Ureter (tissue), 1 donor: ENCODE measurements around the gene ADGRE2. TPM values are rescaled to one million over a fixed set of nuclear protein-coding genes. Genes with fewer than 3 reads are reported as not detected.

Experiments used
- total RNA-seq: library from RNA; stranded (reverse); gene quantifications from one replicate; pipeline ENCODE4 v1.2.4, GENCODE V29; 2023
- donor health status: DM: yes; HTN: yes; CAD: no.

ADGRE2 gene
- total RNA-seq, 1 donor from 2014 or later = 10.3 TPM

Other genes with a start within 250 kb of the ADGRE2 start
- gene TECR, start 249.0 kb downstream of the ADGRE2 start, total RNA-seq = 104 TPM
- 169 TPM for gene NDUFB7, start 206.5 kb downstream of the ADGRE2 start, total RNA-seq
- 0.26 TPM for gene CLEC17A, start 195.5 kb downstream of the ADGRE2 start, total RNA-seq
- gene ADGRE3, start 103.7 kb downstream of the ADGRE2 start, total RNA-seq = not detected
- 31.3 TPM for gene ZNF333, start 88.5 kb downstream of the ADGRE2 start, total RNA-seq
- not detected for gene OR7A5, start 56.6 kb upstream of the ADGRE2 start, total RNA-seq
- gene OR7C1, start 56.6 kb upstream of the ADGRE2 start, total RNA-seq = not detected
- not detected for gene OR7A10, start 70.4 kb upstream of the ADGRE2 start, total RNA-seq
- gene OR7A17, start 107.6 kb upstream of the ADGRE2 start, total RNA-seq = not detected
- not detected for gene OR7C2, start 162.9 kb upstream of the ADGRE2 start, total RNA-seq
- gene SLC1A6, start 201.3 kb upstream of the ADGRE2 start, total RNA-seq = 0.16 TPM